Measurements from ENCODE around the gene MALT1. TPM values are rescaled to one million over a fixed set of nuclear protein-coding genes. Genes with fewer than 3 reads are reported as not detected.

Gene MALT1
- total RNA-seq, 4 donors from 2014 or later = 9.9 to 24.8 (median 12.9) TPM

GRCh38 chr18:58785870-58786269 is 114.6 kb downstream of the MALT1 start:
- TF ChIP-seq CTCF (IDR thresholded peaks at IDR 0.05 in 4 of 5, conservative IDR thresholded peaks at IDR 0.05 in 1 of 5) (no peak), POLR2A (IDR thresholded peaks at IDR 0.05) (no peak)
- in situ Hi-C loops (cut with MboI; ENCODE audit: low sequenced_read_pairs in 4 of 4) (no loop called here), intact Hi-C loops (cut with DNase I; ENCODE audit: low total_unique reads) (no loop called here)
- ATAC-seq = no peak
- H3K4me3 ChIP-seq = no peak overlapping the region
- H3K9me3 ChIP-seq = no peaks in the 10 kb centered on the region
- H3K4me1 ChIP-seq = peaks cover 4 to 25% of the 10 kb centered on the region in 2 donors
- H3K27ac ChIP-seq = peak overlapping the region; percentile 12 to 51 (median 29)
- DNase-seq = no peak
- H3K27me3 ChIP-seq = no peaks in the 10 kb centered on the region
- H3K36me3 ChIP-seq = no peaks in the 10 kb centered on the region

DNA sequence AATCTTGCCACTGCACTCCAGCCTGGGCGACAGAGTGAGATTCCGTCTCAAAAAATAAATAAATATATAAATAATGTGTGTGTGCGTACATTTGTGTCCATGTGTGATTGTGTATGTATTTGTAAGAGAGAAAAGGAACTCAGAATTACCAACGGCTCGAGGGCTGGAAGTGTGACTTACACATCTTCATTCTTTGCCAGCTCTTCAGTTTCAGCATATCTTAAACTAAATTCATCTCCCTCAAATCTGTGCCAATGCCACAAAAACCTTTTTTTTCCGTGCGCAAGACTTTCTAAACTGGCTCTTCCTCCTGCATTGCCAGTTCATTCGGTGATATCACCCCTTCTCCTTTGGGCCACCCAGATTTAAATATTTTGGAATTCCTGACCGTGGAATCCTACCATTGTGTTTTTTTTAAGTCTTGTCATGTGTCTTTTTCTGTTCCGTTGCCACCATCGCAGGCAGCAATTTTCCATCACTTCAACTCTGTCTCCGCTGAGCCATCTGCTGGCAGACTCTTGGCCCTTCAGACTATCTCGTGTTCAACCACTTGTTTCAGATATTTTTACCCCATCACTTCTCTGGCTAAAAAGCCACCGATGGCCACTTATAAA is 116.4 kb downstream of the MALT1 start:
- Histone ChIP-seq H3K4me1 (peaks cover 7 to 25% of the 10 kb centered on the region in 2 donors), H3K36me3 (no peaks in the 10 kb centered on the region), H3K27me3 (no peaks in the 10 kb centered on the region), H3K9me3 (no peaks in the 10 kb centered on the region), H3K4me3 (no peak overlapping the region), H3K27ac (peak overlapping the region in 3 of 4 donors; percentile 30 to 54 (median 53))
- peak in 1 of 2 donors; percentile 41 for DNase-seq
- TF ChIP-seq CTCF (IDR thresholded peaks at IDR 0.05 in 4 of 5, conservative IDR thresholded peaks at IDR 0.05 in 1 of 5) = no peak
- no peak for TF ChIP-seq POLR2A (IDR thresholded peaks at IDR 0.05)
- intact Hi-C loops (cut with DNase I; ENCODE audit: low total_unique reads) (no loop called here), in situ Hi-C loops (cut with MboI; ENCODE audit: low sequenced_read_pairs in 4 of 4) (no loop called here)
- ATAC-seq = peak; percentile 43 to 59

- Histone ChIP-seq H3K27me3 (no peaks in the 10 kb centered on the region), H3K4me3 (no peak overlapping the region), H3K4me1 (peaks cover 12 to 31% of the 10 kb centered on the region in 2 donors), H3K36me3 (no peaks in the 10 kb centered on the region), H3K27ac (peak overlapping the region; percentile 30 to 69 (median 52)), H3K9me3 (no peaks in the 10 kb centered on the region)
- DNase-seq (no peak), ATAC-seq (no peak)
- in situ Hi-C loops (cut with MboI; ENCODE audit: low sequenced_read_pairs in 4 of 4) = no loop called here
- TF ChIP-seq CTCF (IDR thresholded peaks at IDR 0.05 in 4 of 5, conservative IDR thresholded peaks at IDR 0.05 in 1 of 5) = no peak
- no peak for TF ChIP-seq POLR2A (IDR thresholded peaks at IDR 0.05)
- intact Hi-C loops (cut with DNase I; ENCODE audit: low total_unique reads) = no loop called here
These were observed 117.2 kb downstream of the MALT1 start for GRCh38 chr18:58788470-58788869.

DNA sequence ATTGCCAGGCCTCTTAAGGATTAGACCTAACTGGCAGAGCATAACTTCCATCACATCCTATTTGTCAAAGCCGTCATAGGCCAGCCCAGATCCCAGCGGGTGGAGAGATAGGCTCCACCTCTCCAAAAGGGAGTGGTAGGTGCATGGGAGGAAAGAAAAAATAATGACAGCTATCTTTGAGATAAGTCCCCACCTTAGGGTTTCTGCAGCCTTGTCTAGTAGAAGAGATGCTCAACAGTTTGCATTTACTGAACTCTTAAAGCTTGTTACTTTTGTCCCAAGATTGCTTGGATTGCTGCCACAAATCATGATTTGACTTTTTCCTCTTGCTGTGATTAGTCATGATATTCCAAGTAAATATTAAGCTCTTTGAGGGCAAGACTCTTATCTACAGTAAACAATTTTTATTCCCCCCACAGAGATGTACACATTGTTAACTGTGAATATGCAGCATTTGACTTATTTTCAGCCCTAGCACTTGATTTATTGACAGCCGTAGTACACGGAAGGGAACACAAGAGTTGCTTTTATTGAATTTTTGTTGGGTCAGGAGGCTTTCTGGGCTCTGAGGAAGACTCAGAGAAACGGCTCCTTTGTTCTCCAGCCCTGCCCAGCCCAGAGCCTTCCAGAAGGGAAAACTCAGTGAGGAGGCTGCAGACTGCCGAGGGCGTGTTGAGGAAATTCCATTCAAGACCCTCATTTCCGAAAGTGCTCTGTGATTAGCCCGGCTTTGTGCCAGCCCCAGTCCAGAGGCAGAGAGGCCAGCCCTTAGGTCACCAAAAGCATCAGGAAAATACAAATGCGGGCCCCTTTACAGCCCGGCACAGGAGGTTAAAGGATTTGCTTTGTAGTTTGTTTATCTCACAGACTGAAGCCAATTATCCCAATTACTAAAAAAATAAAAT is 118.0 kb downstream of the MALT1 start:
- no peak for TF ChIP-seq CTCF (IDR thresholded peaks at IDR 0.05 in 4 of 5, conservative IDR thresholded peaks at IDR 0.05 in 1 of 5)
- TF ChIP-seq POLR2A (IDR thresholded peaks at IDR 0.05) = no peak
- DNase-seq (no peak), ATAC-seq (no peak)
- Histone ChIP-seq H3K9me3 (no peaks in the 10 kb centered on the region), H3K27ac (peak overlapping the region; percentile 50 to 69 (median 52)), H3K4me3 (no peak overlapping the region), H3K36me3 (no peaks in the 10 kb centered on the region), H3K27me3 (no peaks in the 10 kb centered on the region), H3K4me1 (peaks cover 12 to 31% of the 10 kb centered on the region in 2 donors)
- intact Hi-C loops (cut with DNase I; ENCODE audit: low total_unique reads) (no loop called here), in situ Hi-C loops (cut with MboI; ENCODE audit: low sequenced_read_pairs in 4 of 4) (no loop called here)
